ENCODE results near the gene BBC3.
A peak's percentile ranks its signal among the peaks of the same experiment; 100 is the strongest.

BBC3 gene

DNA sequence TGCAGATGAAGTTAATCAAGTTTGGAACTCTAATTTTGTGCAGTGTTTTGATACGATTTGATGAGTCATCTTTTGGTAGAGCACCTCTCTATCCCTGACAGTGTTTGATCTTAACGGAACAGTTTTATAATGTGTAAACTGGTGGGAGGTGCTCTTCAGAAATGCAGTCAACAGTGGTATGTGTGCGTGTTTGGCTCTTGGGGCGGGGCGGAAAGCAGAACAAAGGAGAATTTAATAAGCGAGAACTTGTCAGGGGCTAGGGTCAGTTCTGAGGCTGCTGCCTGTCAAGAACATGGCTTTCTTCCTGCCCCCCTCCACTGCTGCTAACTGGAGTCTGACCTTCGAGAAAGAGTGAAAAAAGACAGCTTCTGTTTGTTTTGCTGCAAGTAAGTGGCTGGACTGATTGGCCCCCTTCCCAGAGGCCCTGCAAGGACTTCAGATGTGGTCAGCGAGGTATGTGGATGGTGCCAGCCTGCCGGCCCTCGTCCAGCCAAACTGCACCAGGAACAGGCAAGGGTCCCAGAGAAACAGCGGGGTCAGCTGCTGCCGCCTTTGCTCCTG is 40.8 kb downstream of the BBC3 start:
- TF ChIP-seq, protein P1, sequence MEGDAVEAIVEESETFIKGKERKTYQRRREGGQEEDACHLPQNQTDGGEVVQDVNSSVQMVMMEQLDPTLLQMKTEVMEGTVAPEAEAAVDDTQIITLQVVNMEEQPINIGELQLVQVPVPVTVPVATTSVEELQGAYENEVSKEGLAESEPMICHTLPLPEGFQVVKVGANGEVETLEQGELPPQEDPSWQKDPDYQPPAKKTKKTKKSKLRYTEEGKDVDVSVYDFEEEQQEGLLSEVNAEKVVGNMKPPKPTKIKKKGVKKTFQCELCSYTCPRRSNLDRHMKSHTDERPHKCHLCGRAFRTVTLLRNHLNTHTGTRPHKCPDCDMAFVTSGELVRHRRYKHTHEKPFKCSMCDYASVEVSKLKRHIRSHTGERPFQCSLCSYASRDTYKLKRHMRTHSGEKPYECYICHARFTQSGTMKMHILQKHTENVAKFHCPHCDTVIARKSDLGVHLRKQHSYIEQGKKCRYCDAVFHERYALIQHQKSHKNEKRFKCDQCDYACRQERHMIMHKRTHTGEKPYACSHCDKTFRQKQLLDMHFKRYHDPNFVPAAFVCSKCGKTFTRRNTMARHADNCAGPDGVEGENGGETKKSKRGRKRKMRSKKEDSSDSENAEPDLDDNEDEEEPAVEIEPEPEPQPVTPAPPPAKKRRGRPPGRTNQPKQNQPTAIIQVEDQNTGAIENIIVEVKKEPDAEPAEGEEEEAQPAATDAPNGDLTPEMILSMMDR (conservative IDR thresholded peaks at IDR 0.05; ENCODE audit: control insufficient read depth, insufficient read depth, low read depth, low read length): no peak
- no peak overlapping the region for H3K4me3 ChIP-seq (ENCODE audit: control insufficient read depth, low read depth, low read length)
- peak; percentile 52 for DNase-seq (ENCODE audit: low read depth)

DNA sequence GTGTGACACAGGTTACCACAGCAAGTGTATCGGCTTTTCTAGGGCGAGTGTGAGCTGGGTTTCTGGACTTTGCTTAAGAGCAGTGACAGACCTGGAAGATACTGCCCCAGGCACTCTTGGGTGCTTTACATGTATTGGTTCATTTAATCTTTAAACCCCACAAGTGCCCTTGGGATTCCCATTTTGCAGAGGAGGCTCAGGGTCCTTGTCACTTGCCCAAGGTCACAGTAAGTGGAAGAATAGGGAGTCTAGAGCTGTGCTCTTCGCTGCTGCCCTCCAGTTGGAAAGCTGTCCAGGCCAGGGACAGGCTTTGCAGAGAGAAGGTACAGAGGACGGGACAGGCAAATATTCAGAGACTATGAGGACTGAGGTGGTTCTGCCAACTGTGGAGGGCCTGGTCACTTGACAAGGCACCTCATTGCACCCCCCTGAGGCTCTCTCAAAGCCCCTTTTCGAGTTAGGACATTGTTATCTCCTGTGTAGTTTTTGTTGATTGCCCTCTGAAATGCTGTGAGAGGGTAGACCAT is 42.4 kb downstream of the BBC3 start:
- TF ChIP-seq, protein P1 (conservative IDR thresholded peaks at IDR 0.05; ENCODE audit: control insufficient read depth, insufficient read depth, low read depth, low read length): no peak
- no peak overlapping the region for H3K4me3 ChIP-seq (ENCODE audit: control insufficient read depth, low read depth, low read length)
- no peak for DNase-seq (ENCODE audit: low read depth)

DNA sequence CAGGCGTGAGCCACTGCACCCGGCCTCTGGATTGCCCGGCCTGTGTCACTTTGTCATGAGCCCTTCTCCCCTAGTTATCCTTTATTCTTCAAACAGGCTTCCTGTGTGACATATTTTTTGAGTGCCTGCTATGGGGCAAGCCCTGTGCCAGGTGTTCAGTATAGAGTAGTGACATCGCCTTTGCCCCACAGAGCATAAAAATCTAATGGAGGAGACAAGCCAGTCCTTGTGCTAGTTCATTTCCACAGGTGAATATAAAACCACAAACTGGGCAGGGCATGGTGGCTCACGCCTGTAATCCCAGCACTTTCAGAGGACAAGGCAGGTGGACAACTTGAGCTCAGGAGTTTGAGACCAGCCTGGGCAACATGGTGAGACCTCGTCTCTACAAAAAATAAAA is 43.2 kb downstream of the BBC3 start:
- no peak overlapping the region for H3K4me3 ChIP-seq (ENCODE audit: control insufficient read depth, low read depth, low read length)
- DNase-seq (ENCODE audit: low read depth): no peak
- TF ChIP-seq, protein P1 (conservative IDR thresholded peaks at IDR 0.05; ENCODE audit: control insufficient read depth, insufficient read depth, low read depth, low read length): no peak

DNA sequence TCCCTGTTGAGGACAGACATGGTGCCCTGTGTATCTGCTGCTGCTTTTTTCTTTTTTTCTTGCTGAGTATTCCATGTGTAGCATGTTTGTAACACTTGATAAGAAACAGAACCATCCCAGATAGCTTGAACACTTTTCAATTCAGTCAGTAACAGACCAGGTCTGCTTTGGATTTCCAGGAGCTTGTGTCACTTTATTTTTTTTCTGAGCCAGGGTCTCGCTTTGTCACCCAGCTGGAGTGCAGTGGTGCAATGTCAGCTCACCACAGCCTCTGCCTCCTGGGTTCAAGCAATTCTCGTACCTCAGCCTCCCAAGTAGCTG is 43.7 kb downstream of the BBC3 start:
- DNase-seq (ENCODE audit: low read depth): no peak
- H3K4me3 ChIP-seq (ENCODE audit: control insufficient read depth, low read depth, low read length): no peak overlapping the region
- TF ChIP-seq, protein P1 (conservative IDR thresholded peaks at IDR 0.05; ENCODE audit: control insufficient read depth, insufficient read depth, low read depth, low read length): no peak

DNA sequence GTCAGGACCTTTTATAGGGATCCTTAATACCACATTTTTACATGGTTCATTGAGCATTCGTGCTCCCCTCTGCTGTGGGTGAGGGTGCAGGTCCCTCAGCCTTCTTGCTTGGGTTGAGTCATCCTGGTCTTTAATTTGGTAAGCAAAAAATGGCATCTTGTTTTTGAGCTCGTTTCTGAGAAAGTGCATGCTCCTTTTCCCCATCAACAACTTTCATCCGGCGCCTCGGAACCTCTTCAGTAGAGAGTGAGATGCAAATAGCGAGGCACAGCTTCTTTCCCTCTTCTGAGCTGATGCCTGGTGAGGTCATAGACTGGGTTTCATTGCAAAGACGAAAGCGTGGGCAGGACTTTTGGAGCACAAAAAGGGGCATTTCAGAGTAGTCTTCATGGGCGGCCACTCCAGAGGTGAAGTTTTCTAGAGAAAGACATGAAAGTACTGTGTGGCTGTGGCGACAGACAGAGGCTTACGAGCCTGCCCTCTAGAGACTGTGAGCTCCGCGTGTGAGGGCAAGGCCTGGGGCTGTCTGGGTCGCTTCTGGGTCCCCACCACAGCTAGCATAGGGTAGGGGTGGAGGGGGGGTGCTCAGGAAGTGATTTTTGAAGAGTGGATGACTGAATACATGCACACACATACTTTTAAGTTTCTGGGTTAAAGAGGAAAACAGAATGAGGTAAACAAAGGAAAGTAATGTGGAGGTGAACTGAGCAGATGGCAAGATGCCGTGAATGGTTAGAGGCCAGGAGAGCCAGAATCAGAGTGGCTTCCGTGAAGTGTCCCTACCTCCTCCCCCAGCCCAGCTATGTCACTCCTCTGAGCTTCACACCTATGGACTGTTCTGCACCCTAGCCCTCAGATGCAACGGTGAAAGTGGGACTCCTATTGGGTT is 44.3 kb downstream of the BBC3 start:
- DNase-seq (ENCODE audit: low read depth): no peak
- TF ChIP-seq, protein P1 (conservative IDR thresholded peaks at IDR 0.05; ENCODE audit: control insufficient read depth, insufficient read depth, low read depth, low read length): no peak
- H3K4me3 ChIP-seq (ENCODE audit: control insufficient read depth, low read depth, low read length): no peak overlapping the region

DNA sequence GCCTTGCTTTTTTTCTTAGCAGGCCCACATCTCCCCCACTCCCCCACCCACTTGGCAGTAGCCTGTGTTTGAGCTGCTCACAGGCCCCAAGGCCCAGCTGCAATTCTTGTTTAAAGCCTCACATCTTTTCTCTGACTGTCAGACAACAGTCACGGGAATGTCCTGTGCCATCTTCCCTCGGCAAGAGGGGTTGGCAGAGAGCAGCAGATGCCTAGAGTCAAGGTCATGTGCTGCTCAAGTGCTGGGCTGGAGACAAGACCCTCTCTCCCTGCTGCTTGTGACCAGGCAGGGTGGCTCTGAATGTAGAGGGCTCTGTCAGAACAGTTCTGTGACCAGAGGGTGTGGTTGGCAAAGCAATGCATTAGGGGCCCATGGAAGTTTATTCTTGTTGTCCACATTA is 47.4 kb downstream of the BBC3 start:
- no peak for DNase-seq (ENCODE audit: low read depth)
- TF ChIP-seq, protein P1 (conservative IDR thresholded peaks at IDR 0.05; ENCODE audit: control insufficient read depth, insufficient read depth, low read depth, low read length): no peak
- H3K4me3 ChIP-seq (ENCODE audit: control insufficient read depth, low read depth, low read length): no peak overlapping the region

All from fibroblast of mammary gland (primary cell).